Breast epithelium (tissue), 3 donors: ENCODE measurements around the gene ACOX2.

Experiments used
- POLR2A ChIP-seq: fragments of 450-650 bp; IDR thresholded peaks from one replicate; pipeline ENCODE4 v1.6.1; 2016; ENCODE audit warnings: antibody characterized with exemption, mild to moderate bottlenecking, moderate library complexity
- POLR2AphosphoS5 ChIP-seq, 3 donors: sonication (generic); formaldehyde crosslinking; IDR thresholded peaks; one replicate each; pipeline ENCODE4 v1.6.1; 2017; ENCODE audit warnings: antibody characterized with exemption in 3 of 3
- TF ChIP-seq, protein P1 (sequence below), 3 donors: fragments of 450-650 bp; IDR thresholded peaks; one replicate each; pipeline ENCODE4 v1.5.1; 2016 to 2017; ENCODE audit warnings: antibody characterized with exemption in 3 of 3, mild to moderate bottlenecking in 3 of 3, moderate library complexity in 3 of 3

DNA sequence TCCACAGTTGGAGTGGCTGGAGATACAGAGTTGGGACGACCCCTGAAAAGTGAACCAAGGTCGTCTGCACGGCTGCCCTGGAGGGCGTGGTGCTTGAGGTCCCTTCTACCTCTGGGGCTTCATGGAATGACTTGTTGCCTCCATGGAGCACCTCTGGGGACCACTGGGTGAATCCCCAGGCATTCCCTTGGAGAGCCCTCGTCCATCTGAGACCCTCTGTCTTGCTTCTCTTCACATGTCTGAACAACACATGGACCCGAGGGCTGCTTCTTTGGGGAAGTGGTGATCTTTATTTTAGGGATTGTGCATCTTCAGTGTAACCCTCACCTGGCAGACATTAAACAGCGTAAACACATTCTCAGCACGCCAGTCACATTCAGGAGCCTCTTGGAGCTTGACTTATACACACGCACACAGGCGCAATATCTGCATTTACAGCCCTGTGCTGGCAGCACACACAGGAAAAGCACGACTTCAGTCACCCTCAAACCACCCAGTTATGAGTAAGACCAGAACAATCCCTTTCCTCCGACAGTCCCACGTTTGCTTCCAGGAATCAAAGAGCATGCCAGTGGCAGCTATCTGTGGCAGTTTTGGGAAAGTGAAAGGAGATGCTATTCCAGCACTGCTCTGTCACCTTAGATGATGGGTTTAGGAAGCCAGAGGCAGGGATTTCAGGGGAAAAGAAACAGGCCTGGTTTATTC lies 27.6 kb upstream of the ACOX2 start:
- no peak for TF ChIP-seq POLR2AphosphoS5 (IDR thresholded peaks at IDR 0.05)
- no peak for TF ChIP-seq POLR2A
- TF ChIP-seq, protein P1, sequence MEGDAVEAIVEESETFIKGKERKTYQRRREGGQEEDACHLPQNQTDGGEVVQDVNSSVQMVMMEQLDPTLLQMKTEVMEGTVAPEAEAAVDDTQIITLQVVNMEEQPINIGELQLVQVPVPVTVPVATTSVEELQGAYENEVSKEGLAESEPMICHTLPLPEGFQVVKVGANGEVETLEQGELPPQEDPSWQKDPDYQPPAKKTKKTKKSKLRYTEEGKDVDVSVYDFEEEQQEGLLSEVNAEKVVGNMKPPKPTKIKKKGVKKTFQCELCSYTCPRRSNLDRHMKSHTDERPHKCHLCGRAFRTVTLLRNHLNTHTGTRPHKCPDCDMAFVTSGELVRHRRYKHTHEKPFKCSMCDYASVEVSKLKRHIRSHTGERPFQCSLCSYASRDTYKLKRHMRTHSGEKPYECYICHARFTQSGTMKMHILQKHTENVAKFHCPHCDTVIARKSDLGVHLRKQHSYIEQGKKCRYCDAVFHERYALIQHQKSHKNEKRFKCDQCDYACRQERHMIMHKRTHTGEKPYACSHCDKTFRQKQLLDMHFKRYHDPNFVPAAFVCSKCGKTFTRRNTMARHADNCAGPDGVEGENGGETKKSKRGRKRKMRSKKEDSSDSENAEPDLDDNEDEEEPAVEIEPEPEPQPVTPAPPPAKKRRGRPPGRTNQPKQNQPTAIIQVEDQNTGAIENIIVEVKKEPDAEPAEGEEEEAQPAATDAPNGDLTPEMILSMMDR (IDR thresholded peaks at IDR 0.05) = no peak
